Smooth muscle cell (in vitro differentiated cells): ENCODE results near the gene KATNAL1. TPM values are rescaled to one million over a fixed set of nuclear protein-coding genes. Genes with fewer than 3 reads are reported as not detected.

Source experiments
- DNase-seq: peaks from one replicate; lab custom pipeline; 2025; ENCODE audit not compliant: unreplicated experiment; lab: John Stamatoyannopoulos, UW
- H2AFZ ChIP-seq: fragments of 200-600 bp; sonication (generic); 2 replicates; pipeline ENCODE4 v1.6.0; 2016; ENCODE audit warnings: antibody characterized with exemption, low read depth, mild to moderate bottlenecking
- H3F3A ChIP-seq: fragments of 200-600 bp; sonication (generic); 2 replicates; pipeline ENCODE4 v1.6.0; 2017; ENCODE audit warnings: antibody characterized with exemption, low read depth
- H3K27ac ChIP-seq: fragments of 200-600 bp; sonication (generic); 2 replicates; pipeline ENCODE4 v1.5.1; 2016; ENCODE audit warnings: low read depth, mild to moderate bottlenecking
- H3K27me3 ChIP-seq: fragments of 200-600 bp; sonication (generic); 2 replicates; pipeline ENCODE4 v1.6.1; 2016; ENCODE audit warnings: low read depth, mild to moderate bottlenecking
- H3K36me3 ChIP-seq: fragments of 200-600 bp; sonication (generic); 2 replicates; pipeline ENCODE4 v1.5.1; 2016; ENCODE audit warnings: low read depth
- H3K4me1 ChIP-seq: fragments of 200-600 bp; sonication (generic); 2 replicates; pipeline ENCODE4 v1.5.1; 2016; ENCODE audit warnings: low read depth
- H3K4me2 ChIP-seq: fragments of 200-600 bp; sonication (generic); 2 replicates; pipeline ENCODE4 v1.6.0; 2016; ENCODE audit warnings: mild to moderate bottlenecking
- H3K4me3 ChIP-seq: fragments of 200-600 bp; sonication (generic); 2 replicates; pipeline ENCODE4 v1.5.1; 2016; ENCODE audit warnings: mild to moderate bottlenecking
- H3K79me2 ChIP-seq: fragments of 200-600 bp; sonication (generic); 2 replicates; pipeline ENCODE4 v1.6.0; 2016; ENCODE audit warnings: low read depth, mild to moderate bottlenecking
- H3K9ac ChIP-seq: fragments of 200-600 bp; sonication (generic); 2 replicates; pipeline ENCODE4 v1.6.0; 2016; ENCODE audit warnings: low read depth
- H3K9me3 ChIP-seq: fragments of 200-600 bp; sonication (generic); replicated peaks from 2 replicates; pipeline ENCODE4 v1.5.1; 2016; ENCODE audit warnings: low read depth
- H4K20me1 ChIP-seq: fragments of 200-600 bp; sonication (generic); 2 replicates; pipeline ENCODE4 v1.6.0; 2016; ENCODE audit warnings: low read depth
- CTCF ChIP-seq: fragments of 200-600 bp; sonication (generic); IDR thresholded peaks from 2 replicates; pipeline ENCODE4 v1.5.1; 2017; ENCODE audit warnings: borderline replicate concordance, mild to moderate bottlenecking, antibody characterized with exemption; ENCODE audit not compliant: insufficient read depth, poor library complexity, severe bottlenecking
- WGBS: methylation state at CpG from one replicate; pipeline ENCODE4 v1.1.7; 2016; ENCODE audit warnings: low lambda C conversion rate; 5-methylcytosine and 5-hydroxymethylcytosine counted together
- polyA plus RNA-seq: library from polyadenylated mRNA; unstranded; fragments of >200 nt; fragmentation: Nextera tagmentation; extraction: Ambion mirVana; gene quantifications from 2 replicates; pipeline ENCODE4 v1.2.1, GENCODE V29; 2016
- total RNA-seq: library from RNA; depleted of rRNA; stranded (reverse); fragments of >200 nt; gene quantifications from 2 replicates; pipeline ENCODE4 v1.2.3, GENCODE V29; 2014

Gene KATNAL1
- total and polyA plus RNA-seq, 2 experiments from 2014 or later = 12.4 to 35.1 TPM

- H3K36me3 ChIP-seq = no peaks in the 10 kb centered on the region
- no peaks in the 10 kb centered on the region for H3K27me3 ChIP-seq
- H3K27ac ChIP-seq = no peak overlapping the region
- no peaks in the 10 kb centered on the region for H3K9me3 ChIP-seq
- H3F3A ChIP-seq = no peaks in the 10 kb centered on the region
- no peaks in the 10 kb centered on the region for H4K20me1 ChIP-seq
- no peak overlapping the region for H2AFZ ChIP-seq
- no peak overlapping the region for H3K4me3 ChIP-seq
- H3K9ac ChIP-seq = no peak overlapping the region
- TF ChIP-seq CTCF = no peak
- H3K4me2 ChIP-seq = no peak overlapping the region
- 39% methylated on average over 6 of the region's 6 CpGs for WGBS
- H3K4me1 ChIP-seq = no peaks in the 10 kb centered on the region
- H3K79me2 ChIP-seq = no peaks in the 10 kb centered on the region
- no peak for DNase-seq
These were observed 151.1 kb downstream of the KATNAL1 start for GRCh38 chr13:30156270-30156669.

DNA sequence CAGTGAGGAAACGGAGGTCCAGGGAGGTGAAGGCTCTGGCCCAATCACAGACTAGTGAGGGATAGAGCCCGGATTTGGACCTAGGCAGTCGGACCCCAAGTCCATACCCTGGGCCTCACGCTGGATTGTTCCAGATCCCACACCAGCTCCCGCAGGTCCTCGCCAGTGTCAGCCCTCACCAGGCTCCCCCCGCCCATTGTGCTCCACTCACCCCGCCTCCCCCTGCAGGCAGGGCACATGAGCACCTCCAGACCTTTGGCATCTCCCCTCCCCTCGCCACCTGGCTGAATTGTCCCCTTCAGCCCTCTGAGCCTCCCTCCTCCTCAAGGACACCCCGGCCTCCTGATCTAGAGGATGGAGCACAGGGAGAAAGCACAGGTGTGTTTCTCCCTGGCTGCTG is 152.4 kb downstream of the KATNAL1 start:
- H2AFZ ChIP-seq = no peak overlapping the region
- H3K4me1 ChIP-seq = no peaks in the 10 kb centered on the region
- H4K20me1 ChIP-seq = no peaks in the 10 kb centered on the region
- no peak overlapping the region for H3K9ac ChIP-seq
- no peak overlapping the region for H3K27ac ChIP-seq
- H3K36me3 ChIP-seq = no peaks in the 10 kb centered on the region
- H3K27me3 ChIP-seq = no peaks in the 10 kb centered on the region
- WGBS = 96% methylated on average over 9 of the region's 10 CpGs
- TF ChIP-seq CTCF = no peak
- no peak for DNase-seq
- H3K4me3 ChIP-seq = no peak overlapping the region
- no peaks in the 10 kb centered on the region for H3K9me3 ChIP-seq
- H3K79me2 ChIP-seq = no peaks in the 10 kb centered on the region
- H3K4me2 ChIP-seq = no peak overlapping the region
- no peaks in the 10 kb centered on the region for H3F3A ChIP-seq

GRCh38 chr13:30154531-30154930 is 152.8 kb downstream of the KATNAL1 start:
- no peaks in the 10 kb centered on the region for H4K20me1 ChIP-seq
- DNase-seq = no peak
- H3K79me2 ChIP-seq = no peaks in the 10 kb centered on the region
- no peak overlapping the region for H3K9ac ChIP-seq
- no peak overlapping the region for H3K27ac ChIP-seq
- no peaks in the 10 kb centered on the region for H3K27me3 ChIP-seq
- H3K4me2 ChIP-seq = no peak overlapping the region
- H3K4me3 ChIP-seq = no peak overlapping the region
- 96% methylated on average over 20 of the region's 20 CpGs for WGBS
- TF ChIP-seq CTCF = no peak
- H3K4me1 ChIP-seq = no peaks in the 10 kb centered on the region
- no peak overlapping the region for H2AFZ ChIP-seq
- H3K36me3 ChIP-seq = no peaks in the 10 kb centered on the region
- no peaks in the 10 kb centered on the region for H3K9me3 ChIP-seq
- H3F3A ChIP-seq = no peaks in the 10 kb centered on the region

DNA sequence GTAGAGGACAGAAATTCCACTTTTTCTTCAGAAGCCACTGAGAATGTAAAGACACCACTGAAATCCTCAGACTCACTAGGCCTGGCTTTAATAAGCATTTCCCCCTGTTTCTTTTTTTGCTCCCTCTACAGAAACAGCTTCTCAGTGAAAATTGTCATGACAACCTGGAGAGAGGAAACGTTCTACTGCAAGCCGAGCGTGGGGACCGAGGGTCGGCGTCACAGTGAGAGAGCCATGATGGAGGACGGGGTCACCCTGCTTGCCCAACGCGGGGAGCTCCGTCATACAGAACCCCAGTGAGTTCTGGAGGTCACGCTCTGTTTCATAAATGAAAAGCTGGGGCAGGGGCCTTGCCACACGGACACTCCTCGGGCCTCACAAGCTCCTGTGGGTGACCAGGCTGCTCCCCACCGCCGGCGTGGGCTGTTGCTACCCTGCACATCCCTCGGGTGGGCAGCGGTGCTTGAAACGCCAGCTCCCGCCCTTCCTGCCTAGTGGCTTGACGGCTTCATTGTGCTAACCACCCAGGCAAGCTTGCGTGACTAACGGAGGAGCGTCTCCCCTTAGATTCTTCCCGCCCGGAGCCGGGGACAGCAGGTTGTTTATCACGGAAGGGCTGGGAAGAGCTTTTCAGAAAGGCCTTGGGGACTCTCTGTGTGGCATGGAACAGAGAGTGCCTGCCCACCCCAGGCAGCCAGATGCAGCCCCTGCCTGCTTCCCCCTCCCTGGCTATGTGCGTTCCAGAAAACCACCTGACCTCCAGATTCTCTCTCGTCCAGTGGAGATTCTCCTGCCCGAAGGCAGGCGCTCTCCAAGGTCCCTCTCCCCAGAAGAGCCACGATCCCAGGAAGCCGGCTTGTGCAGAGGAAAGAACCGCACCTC is 153.6 kb downstream of the KATNAL1 start:
- Histone ChIP-seq H3K27ac (no peak overlapping the region), H3F3A (no peaks in the 10 kb centered on the region), H3K36me3 (no peaks in the 10 kb centered on the region), H3K4me2 (no peak overlapping the region), H3K79me2 (no peaks in the 10 kb centered on the region), H3K4me1 (no peaks in the 10 kb centered on the region), H2AFZ (no peak overlapping the region), H3K9me3 (no peaks in the 10 kb centered on the region), H3K9ac (no peak overlapping the region), H3K4me3 (no peak overlapping the region), H3K27me3 (no peaks in the 10 kb centered on the region), H4K20me1 (no peaks in the 10 kb centered on the region)
- DNase-seq = no peak
- WGBS = 75% methylated on average over 35 of the region's 35 CpGs
- TF ChIP-seq CTCF = no peak
